Nephron (organoid): ENCODE data around the gene MRPL1.
A peak's percentile ranks its signal among the peaks of the same experiment; 100 is the strongest.

Experiments used
- H3K27ac Mint-ChIP-seq, 3 experiments: 2 replicates each; pipeline ENCODE4 v1.8.0; 2020; ENCODE audit warnings: mixed read lengths in 3 of 3, mild to moderate bottlenecking in 2 of 3, moderate library complexity in 1 of 3
- H3K27me3 Mint-ChIP-seq: 2 replicates; pipeline ENCODE4 v1.8.0; 2021; ENCODE audit warnings: low read depth, mild to moderate bottlenecking, moderate library complexity, mixed read lengths
- H3K36me3 Mint-ChIP-seq: 2 replicates; pipeline ENCODE4 v1.8.0; 2020; ENCODE audit warnings: low read depth, mixed read lengths
- H3K4me1 Mint-ChIP-seq: 2 replicates; pipeline ENCODE4 v1.8.0; 2020; ENCODE audit warnings: mixed read lengths
- H3K4me3 Mint-ChIP-seq, 3 experiments: 2 replicates each; pipeline ENCODE4 v1.8.0; 2020; ENCODE audit warnings: mild to moderate bottlenecking in 3 of 3, mixed read lengths in 3 of 3, moderate library complexity in 2 of 3
- H3K9me3 Mint-ChIP-seq: 2 replicates; pipeline ENCODE4 v1.8.0; 2020; ENCODE audit warnings: mixed read lengths
- TF ChIP-seq, protein P1 (sequence below), 3 experiments: fragments of 200-600 bp; sonication (generic); IDR thresholded peaks; one replicate each; pipeline ENCODE4 v1.5.0; 2021; ENCODE audit warnings: antibody characterized with exemption in 3 of 3; ENCODE audit not compliant: unreplicated experiment in 3 of 3

Gene MRPL1

DNA sequence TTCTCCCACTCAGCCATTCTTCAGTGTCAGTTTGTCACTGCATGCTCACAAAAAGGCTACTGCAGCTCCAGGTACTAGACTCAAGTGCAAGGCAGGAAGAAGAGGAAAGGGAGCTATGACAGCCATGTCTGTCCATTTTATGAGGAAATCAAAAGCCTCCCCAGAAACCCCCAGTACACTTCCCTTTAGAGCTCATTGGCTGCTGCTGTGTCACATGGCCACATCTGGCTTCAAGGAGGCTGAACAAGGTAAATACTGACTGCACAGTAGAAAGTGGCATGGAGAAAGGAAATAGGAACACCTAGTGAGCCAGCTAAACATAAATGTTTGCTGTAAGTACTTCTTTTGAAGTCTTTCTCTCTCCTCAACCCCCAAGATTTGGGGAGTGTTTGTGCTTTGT is 127.3 kb downstream of the MRPL1 start:
- Mint-ChIP-seq H3K27ac (no peak overlapping the region), H3K4me3 (no peak overlapping the region), H3K27me3 (peaks cover 3% of the 10 kb centered on the region), H3K36me3 (peaks cover 3% of the 10 kb centered on the region), H3K9me3 (peaks cover 3% of the 10 kb centered on the region), H3K4me1 (peaks cover 10% of the 10 kb centered on the region)
- TF ChIP-seq, protein P1, sequence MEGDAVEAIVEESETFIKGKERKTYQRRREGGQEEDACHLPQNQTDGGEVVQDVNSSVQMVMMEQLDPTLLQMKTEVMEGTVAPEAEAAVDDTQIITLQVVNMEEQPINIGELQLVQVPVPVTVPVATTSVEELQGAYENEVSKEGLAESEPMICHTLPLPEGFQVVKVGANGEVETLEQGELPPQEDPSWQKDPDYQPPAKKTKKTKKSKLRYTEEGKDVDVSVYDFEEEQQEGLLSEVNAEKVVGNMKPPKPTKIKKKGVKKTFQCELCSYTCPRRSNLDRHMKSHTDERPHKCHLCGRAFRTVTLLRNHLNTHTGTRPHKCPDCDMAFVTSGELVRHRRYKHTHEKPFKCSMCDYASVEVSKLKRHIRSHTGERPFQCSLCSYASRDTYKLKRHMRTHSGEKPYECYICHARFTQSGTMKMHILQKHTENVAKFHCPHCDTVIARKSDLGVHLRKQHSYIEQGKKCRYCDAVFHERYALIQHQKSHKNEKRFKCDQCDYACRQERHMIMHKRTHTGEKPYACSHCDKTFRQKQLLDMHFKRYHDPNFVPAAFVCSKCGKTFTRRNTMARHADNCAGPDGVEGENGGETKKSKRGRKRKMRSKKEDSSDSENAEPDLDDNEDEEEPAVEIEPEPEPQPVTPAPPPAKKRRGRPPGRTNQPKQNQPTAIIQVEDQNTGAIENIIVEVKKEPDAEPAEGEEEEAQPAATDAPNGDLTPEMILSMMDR (IDR thresholded peaks at IDR 0.05; ENCODE audit: unreplicated experiment in 3 of 3), result no peak

DNA sequence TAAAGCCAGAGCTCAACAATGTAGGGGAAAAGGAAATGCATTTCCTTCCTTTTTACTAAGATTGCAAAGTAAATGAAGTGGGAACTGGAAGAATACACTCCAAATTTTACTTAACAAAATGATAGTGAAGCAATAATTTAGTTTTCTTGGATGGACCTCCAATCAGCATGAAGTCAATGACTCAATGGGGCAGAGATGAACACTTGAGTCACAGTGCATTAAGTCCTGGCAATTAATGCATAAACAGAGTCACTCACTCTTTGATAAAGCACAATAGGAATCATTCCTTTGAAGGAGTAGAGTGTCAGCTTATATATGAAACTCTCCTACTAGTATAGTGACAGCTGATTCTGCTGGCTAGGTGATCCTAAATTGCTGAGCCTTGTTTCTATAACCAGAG is 127.8 kb downstream of the MRPL1 start:
- Mint-ChIP-seq H3K36me3 (no peaks in the 10 kb centered on the region), H3K4me1 (peaks cover 10% of the 10 kb centered on the region), H3K27ac (no peak overlapping the region), H3K4me3 (no peak overlapping the region), H3K27me3 (peaks cover 3% of the 10 kb centered on the region), H3K9me3 (no peaks in the 10 kb centered on the region)
- TF ChIP-seq, protein P1 (IDR thresholded peaks at IDR 0.05; ENCODE audit: unreplicated experiment in 3 of 3), result no peak

DNA sequence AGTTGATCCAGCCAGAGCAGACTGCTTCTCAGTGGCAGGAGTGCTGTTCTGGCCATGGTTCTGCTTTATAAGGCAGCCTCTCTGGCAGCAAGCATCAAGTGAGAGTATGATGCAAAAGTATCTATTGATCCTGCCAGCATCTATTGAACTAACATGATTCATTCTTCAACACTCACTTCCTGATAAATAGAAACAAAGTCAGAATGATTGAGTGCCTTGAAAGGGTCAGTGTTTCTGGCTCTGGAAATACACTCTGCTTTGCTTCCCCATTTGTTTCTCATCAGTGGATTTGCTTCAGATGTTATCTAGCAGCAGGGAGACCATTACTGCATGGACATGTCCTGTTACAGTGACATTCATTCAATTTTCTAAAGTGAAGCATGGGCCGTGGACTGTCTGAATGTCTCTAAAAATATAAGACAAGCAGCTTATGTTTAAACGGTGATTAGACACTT is 128.3 kb downstream of the MRPL1 start:
- Mint-ChIP-seq H3K36me3 (no peaks in the 10 kb centered on the region), H3K4me3 (no peak overlapping the region), H3K27ac (no peak overlapping the region), H3K27me3 (peaks cover 3% of the 10 kb centered on the region), H3K9me3 (no peaks in the 10 kb centered on the region), H3K4me1 (peaks cover 10% of the 10 kb centered on the region)
- TF ChIP-seq, protein P1 (IDR thresholded peaks at IDR 0.05; ENCODE audit: unreplicated experiment in 3 of 3), result no peak

DNA sequence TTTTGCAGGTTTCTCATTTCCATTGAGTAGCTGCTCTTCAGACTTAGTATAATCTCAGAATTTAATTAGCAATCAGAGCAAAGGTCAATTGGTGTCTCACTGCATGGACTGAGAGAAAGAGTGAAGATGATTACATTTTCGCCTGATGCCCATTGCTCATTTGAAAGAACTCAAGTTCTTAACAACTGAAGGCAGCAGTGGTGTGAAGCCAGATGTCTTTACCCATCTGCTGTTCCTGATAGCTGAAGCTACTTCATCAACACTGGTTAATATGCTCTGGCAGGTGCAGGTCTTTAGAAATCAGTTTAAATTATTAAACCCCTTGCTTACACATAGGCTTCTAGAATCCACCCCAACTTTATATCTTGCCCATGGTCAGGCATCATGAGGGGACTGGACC is 130.0 kb downstream of the MRPL1 start:
- H3K27ac Mint-ChIP-seq, result no peak overlapping the region
- peaks cover 6% of the 10 kb centered on the region for H3K27me3 Mint-ChIP-seq
- H3K4me3 Mint-ChIP-seq, result no peak overlapping the region
- H3K9me3 Mint-ChIP-seq, result no peaks in the 10 kb centered on the region
- H3K4me1 Mint-ChIP-seq, result peaks cover 10% of the 10 kb centered on the region
- TF ChIP-seq, protein P1 (IDR thresholded peaks at IDR 0.05; ENCODE audit: unreplicated experiment in 3 of 3), result no peak
- H3K36me3 Mint-ChIP-seq, result no peaks in the 10 kb centered on the region

DNA sequence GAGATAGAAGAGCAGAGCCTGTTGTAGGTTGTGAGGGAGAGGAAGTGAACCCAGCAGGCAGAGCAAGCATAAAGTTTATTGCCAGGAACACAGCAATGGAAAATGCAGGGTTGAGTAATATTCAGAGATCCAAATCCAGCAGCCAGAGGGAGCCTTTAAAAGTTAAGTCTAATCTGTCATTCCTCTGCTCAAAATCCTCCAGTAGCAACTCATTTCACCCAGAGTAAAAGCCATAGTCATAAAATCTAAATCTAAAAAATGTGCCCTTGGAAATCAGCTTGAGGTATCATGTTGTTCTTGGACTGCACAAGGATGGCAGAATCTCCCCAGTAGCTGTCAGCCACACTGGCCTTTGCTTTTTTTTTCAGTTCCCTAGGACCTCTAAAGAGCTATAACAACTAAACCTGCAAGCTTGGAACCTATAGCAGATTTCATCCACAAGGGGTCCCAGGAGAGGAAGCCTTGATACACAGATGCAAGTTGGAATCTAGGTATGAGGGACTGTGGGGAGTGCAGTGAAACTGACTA is 131.6 kb downstream of the MRPL1 start:
- Mint-ChIP-seq H3K4me3 (no peak overlapping the region), H3K36me3 (no peaks in the 10 kb centered on the region), H3K4me1 (peaks cover 10% of the 10 kb centered on the region), H3K9me3 (no peaks in the 10 kb centered on the region), H3K27ac (peak overlapping the region in 2 of 3 experiments; percentile 14 to 31), H3K27me3 (peaks cover 12% of the 10 kb centered on the region)
- TF ChIP-seq, protein P1 (IDR thresholded peaks at IDR 0.05; ENCODE audit: unreplicated experiment in 3 of 3), result peak; percentile 76 to 79 (median 76)

DNA sequence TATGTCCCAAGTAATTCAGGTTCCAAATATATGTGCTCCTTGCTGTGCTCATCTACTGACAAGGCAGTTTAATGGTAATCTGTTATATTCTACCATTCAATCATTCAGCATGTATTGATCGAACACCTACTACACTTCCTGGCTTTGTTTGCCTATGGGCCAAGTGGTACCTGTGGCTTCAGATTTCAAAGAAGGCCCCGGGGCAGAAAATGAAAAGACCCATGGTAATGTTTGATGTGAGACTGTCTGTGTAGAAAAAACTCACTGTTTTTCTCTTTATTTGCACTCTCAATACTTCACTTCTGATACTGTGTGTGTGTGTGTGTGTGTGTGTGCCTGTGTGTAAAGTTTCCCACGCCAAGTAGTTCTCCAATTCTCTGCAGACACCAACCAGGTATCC is 133.4 kb downstream of the MRPL1 start:
- Mint-ChIP-seq H3K4me3 (no peak overlapping the region), H3K4me1 (peaks cover 7% of the 10 kb centered on the region), H3K27me3 (peaks cover 12% of the 10 kb centered on the region), H3K9me3 (no peaks in the 10 kb centered on the region), H3K27ac (no peak overlapping the region), H3K36me3 (no peaks in the 10 kb centered on the region)
- TF ChIP-seq, protein P1 (IDR thresholded peaks at IDR 0.05; ENCODE audit: unreplicated experiment in 3 of 3), result no peak
